Measurements from ENCODE around the gene NEDD4L.

- TF ChIP-seq ZNF274 (IDR thresholded peaks at IDR 0.05; ENCODE audit: low read depth, low read length) (no peak), YY1 (IDR thresholded peaks at IDR 0.05; ENCODE audit: insufficient read depth, insufficient read length) (no peak), SUZ12 (IDR thresholded peaks at IDR 0.05; ENCODE audit: extremely low read depth, insufficient read depth, insufficient read length) (no peak)
Observed at GRCh38 chr18:58394602-58395425, 350.8 kb downstream of the NEDD4L start.

Measured in NT2/D1 (cell line).